HepG2 (cell line): ENCODE data around the gene BCAP29. TPM values are rescaled to one million over a fixed set of nuclear protein-coding genes. Genes with fewer than 3 reads are reported as not detected.

ENCODE experiments used
- CBFB ChIP-seq: sonication (generic); formaldehyde crosslinking; IDR thresholded peaks from 2 replicates; pipeline ENCODE4 v1.4.0; 2020; ENCODE audit warnings: missing genetic modification reagents
- HDAC1 ChIP-seq: sonication (generic); formaldehyde crosslinking; IDR thresholded peaks from 2 replicates; pipeline ENCODE4 v1.5.1; 2020; ENCODE audit warnings: mild to moderate bottlenecking, missing genetic modification reagents
- ONECUT2 ChIP-seq: sonication (generic); formaldehyde crosslinking; IDR thresholded peaks from 2 replicates; pipeline ENCODE4 v1.4.0; 2020; ENCODE audit warnings: missing genetic modification reagents
- PCBP2 ChIP-seq: fragments of 200-400 bp; formaldehyde crosslinking; optimal IDR thresholded peaks from 2 replicates; pipeline ENCODE3; 2018; ENCODE audit warnings: low read length, low read depth; ENCODE audit not compliant: poor library complexity, severe bottlenecking
- PHF21A ChIP-seq: sonication (generic); formaldehyde crosslinking; IDR thresholded peaks from 2 replicates; pipeline ENCODE4 v1.5.0; 2020; ENCODE audit warnings: mild to moderate bottlenecking, missing genetic modification reagents
- RAD21 ChIP-seq: fragments of 450-650 bp; formaldehyde crosslinking; IDR thresholded peaks from 2 replicates; pipeline ENCODE4 v1.5.0; 2020; ENCODE audit warnings: mild to moderate bottlenecking
- RXRB ChIP-seq: IDR thresholded peaks from 2 replicates; pipeline ENCODE4 v1.6.1; 2016; ENCODE audit warnings: borderline replicate concordance, missing genetic modification reagents, missing compliant biosample characterization
- THAP11 ChIP-seq: IDR thresholded peaks from 2 replicates; pipeline ENCODE4 v1.6.1; 2016; ENCODE audit warnings: missing biosample characterization, missing genetic modification reagents
- ZEB1 ChIP-seq: IDR thresholded peaks from 2 replicates; pipeline ENCODE4 v1.6.1; 2012; ENCODE audit warnings: mild to moderate bottlenecking, low read depth, inconsistent platforms; ENCODE audit not compliant: insufficient replicate concordance
- ZNF350 ChIP-seq: sonication (generic); formaldehyde crosslinking; IDR thresholded peaks from 2 replicates; pipeline ENCODE4 v1.4.0; 2020; ENCODE audit warnings: mild to moderate bottlenecking, low read depth, missing genetic modification reagents, borderline replicate concordance
- ZNF724P ChIP-seq: sonication (generic); formaldehyde crosslinking; IDR thresholded peaks from 2 replicates; pipeline ENCODE4 v1.8.0; 2022; ENCODE audit warnings: missing genetic modification reagents, borderline replicate concordance
- ZNF746 ChIP-seq: sonication (generic); formaldehyde crosslinking; IDR thresholded peaks from 2 replicates; pipeline ENCODE4 v1.8.0; 2022; ENCODE audit warnings: mild to moderate bottlenecking, missing genetic modification reagents
- polyA plus RNA-seq, 8 experiments: library from polyadenylated mRNA; depleted of rRNA in 3 of 8; stranded (reverse) in 7 of 8; unstranded in 1 of 8; fragments of >200 nt; fragmentation: Illumina TruSeq in 4 of 8; extraction: Trizol in 4 of 8; gene quantifications; 2 replicates each; pipeline versions ENCODE4 v1.2.1 to v1.2.3, GENCODE V29; 2011 to 2016; ENCODE audit warnings: low read depth in 4 of 8, missing spikeins in 1 of 8, mixed read lengths in 1 of 8; ENCODE audit not compliant: insufficient read depth in 1 of 8
- total RNA-seq, 5 experiments: library from RNA; depleted of rRNA; stranded (reverse); fragments of >200 nt; fragmentation: Illumina TruSeq; extraction: Trizol; gene quantifications; 2 replicates each; pipeline ENCODE4 v1.2.3, GENCODE V29; 2016; ENCODE audit warnings: low read depth in 1 of 5
- TF ChIP-seq, protein P1 (sequence below), 2 experiments: IDR thresholded peaks; 2 replicates each; pipeline ENCODE4 v1.6.1; 2011 to 2012; ENCODE audit warnings: low read length in 2 of 2, borderline replicate concordance in 1 of 2, low read depth in 1 of 2, mild to moderate bottlenecking in 1 of 2, moderate library complexity in 1 of 2
- TF ChIP-seq, protein P2 (sequence below): sonication (generic); formaldehyde crosslinking; IDR thresholded peaks from 2 replicates; pipeline ENCODE4 v1.5.1; 2020; ENCODE audit warnings: mild to moderate bottlenecking, missing genetic modification reagents, borderline replicate concordance
- TF ChIP-seq, protein P3 (sequence below): sonication (generic); formaldehyde crosslinking; conservative IDR thresholded peaks from 2 replicates; pipeline ENCODE4 v1.4.0; 2020; ENCODE audit warnings: missing genetic modification reagents
- TF ChIP-seq, protein P4 (sequence below): sonication (generic); formaldehyde crosslinking; IDR thresholded peaks from 2 replicates; pipeline ENCODE4 v1.5.0; 2020; ENCODE audit warnings: missing genetic modification reagents

BCAP29 gene
- total and polyA plus RNA-seq, 2 of the 13 experiments (the other 11 are each of a cell fraction or from before 2014, with no cell fraction given) = 15.3 to 35.6 TPM

DNA sequence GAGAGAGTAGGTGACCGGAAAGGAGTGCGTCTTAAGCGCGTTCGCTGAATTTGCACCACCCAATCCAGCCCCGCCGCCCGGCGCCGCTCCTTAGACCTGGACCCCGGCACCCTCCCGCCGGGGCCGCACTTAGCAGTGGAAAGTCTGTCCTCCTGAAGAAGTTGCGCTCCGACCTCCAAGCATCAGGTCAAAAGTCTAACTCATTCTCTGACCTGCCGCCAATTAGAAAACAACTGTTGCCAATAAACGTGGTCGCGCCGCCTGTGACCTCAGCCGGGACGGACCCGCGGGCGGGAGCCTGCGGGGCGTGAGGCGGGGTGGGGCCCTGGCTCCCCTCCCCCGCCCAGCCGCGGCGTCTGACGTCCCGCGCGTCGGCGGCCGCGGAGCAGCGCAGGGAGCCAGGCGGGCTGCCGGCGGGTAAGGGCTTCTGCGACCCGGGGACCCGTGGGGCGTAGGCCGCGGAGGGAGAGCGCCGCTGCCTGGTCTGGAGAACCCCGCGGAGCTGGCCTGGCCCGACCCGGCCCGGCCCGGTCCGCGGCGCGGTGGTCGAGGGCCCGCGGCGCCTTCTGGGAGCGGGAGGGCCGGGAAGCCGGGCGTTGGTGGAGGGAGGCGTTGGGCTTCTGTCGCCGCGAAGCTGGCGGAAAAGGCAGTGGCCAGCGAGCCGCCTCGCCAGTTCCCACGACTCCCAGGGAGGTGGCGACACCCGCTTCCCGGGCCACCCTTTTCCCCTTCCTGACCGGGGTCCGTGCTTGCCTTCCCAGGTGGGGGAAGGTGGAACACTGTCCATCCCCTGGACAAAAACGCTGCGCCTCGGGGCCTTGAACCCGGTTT, at the start of gene BCAP29 (continued):
- TF ChIP-seq, protein P1, sequence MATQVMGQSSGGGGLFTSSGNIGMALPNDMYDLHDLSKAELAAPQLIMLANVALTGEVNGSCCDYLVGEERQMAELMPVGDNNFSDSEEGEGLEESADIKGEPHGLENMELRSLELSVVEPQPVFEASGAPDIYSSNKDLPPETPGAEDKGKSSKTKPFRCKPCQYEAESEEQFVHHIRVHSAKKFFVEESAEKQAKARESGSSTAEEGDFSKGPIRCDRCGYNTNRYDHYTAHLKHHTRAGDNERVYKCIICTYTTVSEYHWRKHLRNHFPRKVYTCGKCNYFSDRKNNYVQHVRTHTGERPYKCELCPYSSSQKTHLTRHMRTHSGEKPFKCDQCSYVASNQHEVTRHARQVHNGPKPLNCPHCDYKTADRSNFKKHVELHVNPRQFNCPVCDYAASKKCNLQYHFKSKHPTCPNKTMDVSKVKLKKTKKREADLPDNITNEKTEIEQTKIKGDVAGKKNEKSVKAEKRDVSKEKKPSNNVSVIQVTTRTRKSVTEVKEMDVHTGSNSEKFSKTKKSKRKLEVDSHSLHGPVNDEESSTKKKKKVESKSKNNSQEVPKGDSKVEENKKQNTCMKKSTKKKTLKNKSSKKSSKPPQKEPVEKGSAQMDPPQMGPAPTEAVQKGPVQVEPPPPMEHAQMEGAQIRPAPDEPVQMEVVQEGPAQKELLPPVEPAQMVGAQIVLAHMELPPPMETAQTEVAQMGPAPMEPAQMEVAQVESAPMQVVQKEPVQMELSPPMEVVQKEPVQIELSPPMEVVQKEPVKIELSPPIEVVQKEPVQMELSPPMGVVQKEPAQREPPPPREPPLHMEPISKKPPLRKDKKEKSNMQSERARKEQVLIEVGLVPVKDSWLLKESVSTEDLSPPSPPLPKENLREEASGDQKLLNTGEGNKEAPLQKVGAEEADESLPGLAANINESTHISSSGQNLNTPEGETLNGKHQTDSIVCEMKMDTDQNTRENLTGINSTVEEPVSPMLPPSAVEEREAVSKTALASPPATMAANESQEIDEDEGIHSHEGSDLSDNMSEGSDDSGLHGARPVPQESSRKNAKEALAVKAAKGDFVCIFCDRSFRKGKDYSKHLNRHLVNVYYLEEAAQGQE (IDR thresholded peaks at IDR 0.05; ENCODE audit: borderline replicate concordance in 1 of 2, low read depth in 1 of 2, low read length in 2 of 2) = peak in 1 of 2 experiments; percentile 42; a peak in 1 of 4 replicates
- TF ChIP-seq ZNF724P (CRISPR knock-in tag) = peak; percentile 74; the same call in 1 of the 2 replicates
- TF ChIP-seq THAP11 (CRISPR knock-in tag) = peak; percentile 55
- TF ChIP-seq RAD21 (CRISPR knock-in tag) = peak; percentile 81
- TF ChIP-seq, protein P2, sequence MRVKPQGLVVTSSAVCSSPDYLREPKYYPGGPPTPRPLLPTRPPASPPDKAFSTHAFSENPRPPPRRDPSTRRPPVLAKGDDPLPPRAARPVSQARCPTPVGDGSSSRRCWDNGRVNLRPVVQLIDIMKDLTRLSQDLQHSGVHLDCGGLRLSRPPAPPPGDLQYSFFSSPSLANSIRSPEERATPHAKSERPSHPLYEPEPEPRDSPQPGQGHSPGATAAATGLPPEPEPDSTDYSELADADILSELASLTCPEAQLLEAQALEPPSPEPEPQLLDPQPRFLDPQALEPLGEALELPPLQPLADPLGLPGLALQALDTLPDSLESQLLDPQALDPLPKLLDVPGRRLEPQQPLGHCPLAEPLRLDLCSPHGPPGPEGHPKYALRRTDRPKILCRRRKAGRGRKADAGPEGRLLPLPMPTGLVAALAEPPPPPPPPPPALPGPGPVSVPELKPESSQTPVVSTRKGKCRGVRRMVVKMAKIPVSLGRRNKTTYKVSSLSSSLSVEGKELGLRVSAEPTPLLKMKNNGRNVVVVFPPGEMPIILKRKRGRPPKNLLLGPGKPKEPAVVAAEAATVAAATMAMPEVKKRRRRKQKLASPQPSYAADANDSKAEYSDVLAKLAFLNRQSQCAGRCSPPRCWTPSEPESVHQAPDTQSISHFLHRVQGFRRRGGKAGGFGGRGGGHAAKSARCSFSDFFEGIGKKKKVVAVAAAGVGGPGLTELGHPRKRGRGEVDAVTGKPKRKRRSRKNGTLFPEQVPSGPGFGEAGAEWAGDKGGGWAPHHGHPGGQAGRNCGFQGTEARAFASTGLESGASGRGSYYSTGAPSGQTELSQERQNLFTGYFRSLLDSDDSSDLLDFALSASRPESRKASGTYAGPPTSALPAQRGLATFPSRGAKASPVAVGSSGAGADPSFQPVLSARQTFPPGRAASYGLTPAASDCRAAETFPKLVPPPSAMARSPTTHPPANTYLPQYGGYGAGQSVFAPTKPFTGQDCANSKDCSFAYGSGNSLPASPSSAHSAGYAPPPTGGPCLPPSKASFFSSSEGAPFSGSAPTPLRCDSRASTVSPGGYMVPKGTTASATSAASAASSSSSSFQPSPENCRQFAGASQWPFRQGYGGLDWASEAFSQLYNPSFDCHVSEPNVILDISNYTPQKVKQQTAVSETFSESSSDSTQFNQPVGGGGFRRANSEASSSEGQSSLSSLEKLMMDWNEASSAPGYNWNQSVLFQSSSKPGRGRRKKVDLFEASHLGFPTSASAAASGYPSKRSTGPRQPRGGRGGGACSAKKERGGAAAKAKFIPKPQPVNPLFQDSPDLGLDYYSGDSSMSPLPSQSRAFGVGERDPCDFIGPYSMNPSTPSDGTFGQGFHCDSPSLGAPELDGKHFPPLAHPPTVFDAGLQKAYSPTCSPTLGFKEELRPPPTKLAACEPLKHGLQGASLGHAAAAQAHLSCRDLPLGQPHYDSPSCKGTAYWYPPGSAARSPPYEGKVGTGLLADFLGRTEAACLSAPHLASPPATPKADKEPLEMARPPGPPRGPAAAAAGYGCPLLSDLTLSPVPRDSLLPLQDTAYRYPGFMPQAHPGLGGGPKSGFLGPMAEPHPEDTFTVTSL (CRISPR knock-in tag) = peak; percentile 30; the same call in 1 of the 2 replicates
- TF ChIP-seq, protein P3, sequence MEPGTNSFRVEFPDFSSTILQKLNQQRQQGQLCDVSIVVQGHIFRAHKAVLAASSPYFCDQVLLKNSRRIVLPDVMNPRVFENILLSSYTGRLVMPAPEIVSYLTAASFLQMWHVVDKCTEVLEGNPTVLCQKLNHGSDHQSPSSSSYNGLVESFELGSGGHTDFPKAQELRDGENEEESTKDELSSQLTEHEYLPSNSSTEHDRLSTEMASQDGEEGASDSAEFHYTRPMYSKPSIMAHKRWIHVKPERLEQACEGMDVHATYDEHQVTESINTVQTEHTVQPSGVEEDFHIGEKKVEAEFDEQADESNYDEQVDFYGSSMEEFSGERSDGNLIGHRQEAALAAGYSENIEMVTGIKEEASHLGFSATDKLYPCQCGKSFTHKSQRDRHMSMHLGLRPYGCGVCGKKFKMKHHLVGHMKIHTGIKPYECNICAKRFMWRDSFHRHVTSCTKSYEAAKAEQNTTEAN = peak; percentile 49; the same call in 1 of the 2 replicates
- TF ChIP-seq ZNF350 = no peak
- TF ChIP-seq PCBP2 = no peak
- no peak for TF ChIP-seq ONECUT2
- peak; percentile 31 for TF ChIP-seq ZEB1
- peak; percentile 29; the same call in 1 of the 2 replicates for TF ChIP-seq ZNF746 (CRISPR knock-in tag)
- TF ChIP-seq RXRB = peak; percentile 49; the same call in 1 of the 2 replicates
- TF ChIP-seq, protein P4, sequence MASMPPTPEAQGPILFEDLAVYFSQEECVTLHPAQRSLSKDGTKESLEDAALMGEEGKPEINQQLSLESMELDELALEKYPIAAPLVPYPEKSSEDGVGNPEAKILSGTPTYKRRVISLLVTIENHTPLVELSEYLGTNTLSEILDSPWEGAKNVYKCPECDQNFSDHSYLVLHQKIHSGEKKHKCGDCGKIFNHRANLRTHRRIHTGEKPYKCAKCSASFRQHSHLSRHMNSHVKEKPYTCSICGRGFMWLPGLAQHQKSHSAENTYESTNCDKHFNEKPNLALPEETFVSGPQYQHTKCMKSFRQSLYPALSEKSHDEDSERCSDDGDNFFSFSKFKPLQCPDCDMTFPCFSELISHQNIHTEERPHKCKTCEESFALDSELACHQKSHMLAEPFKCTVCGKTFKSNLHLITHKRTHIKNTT = no peak
- TF ChIP-seq CBFB (CRISPR knock-in tag) = 0 out of 2 replicates have a peak, but pooled peaks have one; percentile 8
- 0 out of 2 replicates have a peak, but pooled peaks have one; percentile 49 for TF ChIP-seq HDAC1
- peak; percentile 63; the same call in 1 of the 2 replicates for TF ChIP-seq PHF21A
